ENCODE results near the gene TJP3. TPM values are rescaled to one million over a fixed set of nuclear protein-coding genes. Genes with fewer than 3 reads are reported as not detected.

TJP3 gene
- total and polyA plus RNA-seq, 4 donors, result 18.4 to 57.8 (median 49.6) TPM

- DNase-seq (no peak), ATAC-seq (ENCODE audit: insufficient read depth, low FRiP score) (no peak)
- no peak overlapping the region for H3K9ac ChIP-seq (ENCODE audit: insufficient read depth in 1 of 2, low read length in 2 of 2)
- peaks cover 0 to 3% (median 0%) of the 10 kb centered on the region in 4 donors for H3K9me3 ChIP-seq (ENCODE audit: control insufficient read depth in 4 of 4, insufficient read depth in 3 of 4, low read length in 3 of 4)
- no peaks in the 10 kb centered on the region for H3K4me1 ChIP-seq (ENCODE audit: control insufficient read depth in 5 of 5, insufficient read depth in 5 of 5, low read length in 5 of 5)
- H3K4me3 ChIP-seq, result no peak overlapping the region
- no peaks in the 10 kb centered on the region for H3K27me3 ChIP-seq (ENCODE audit: control insufficient read depth in 3 of 3, insufficient read depth in 3 of 3, low read length in 2 of 3)
- no peak overlapping the region for H3K27ac ChIP-seq (ENCODE audit: low read depth in 1 of 2, low read length in 1 of 2)
- WGBS, 2 donors, result 95 to 100% methylated on average over 24 of the region's 24 CpGs
- peaks cover 0 to 1% (median 0%) of the 10 kb centered on the region in 4 donors for H3K36me3 ChIP-seq (ENCODE audit: control insufficient read depth in 4 of 4, insufficient read depth in 4 of 4, low read length in 4 of 4)
- TF ChIP-seq CTCF (IDR thresholded peaks at IDR 0.05; ENCODE audit: control extremely low read depth, extremely low read depth), result no peak
Measured at GRCh38 chr19:3740431-3740830, 32.2 kb downstream of the TJP3 start.

- 98 to 100% methylated on average over 2 of the region's 2 CpGs for WGBS, 2 donors
- ATAC-seq (ENCODE audit: insufficient read depth, low FRiP score), result no peak
Measured at GRCh38 chr19:3743486-3743885, 35.3 kb downstream of the TJP3 start.

GRCh38 chr19:3745363-3746045, 37.3 kb downstream of the TJP3 start:
- Histone ChIP-seq H3K36me3 (ENCODE audit: control insufficient read depth in 4 of 4, insufficient read depth in 4 of 4, low read length in 4 of 4) (peaks cover 0 to 10% (median 7%) of the 10 kb centered on the region in 4 donors), H3K9me3 (ENCODE audit: control insufficient read depth in 4 of 4, insufficient read depth in 3 of 4, low read length in 3 of 4) (peaks cover 0 to 3% (median 0%) of the 10 kb centered on the region in 4 donors), H3K27me3 (ENCODE audit: control insufficient read depth in 3 of 3, insufficient read depth in 3 of 3, low read length in 2 of 3) (no peaks in the 10 kb centered on the region), H3K9ac (ENCODE audit: insufficient read depth in 1 of 2, low read length in 2 of 2) (no peak overlapping the region), H3K4me3 (no peak overlapping the region), H3K27ac (ENCODE audit: low read depth in 1 of 2, low read length in 1 of 2) (no peak overlapping the region), H3K4me1 (ENCODE audit: control insufficient read depth in 5 of 5, insufficient read depth in 5 of 5, low read length in 5 of 5) (no peaks in the 10 kb centered on the region)
- ATAC-seq (ENCODE audit: insufficient read depth, low FRiP score) (no peak), DNase-seq (no peak)
- no peak for TF ChIP-seq CTCF (IDR thresholded peaks at IDR 0.05; ENCODE audit: control extremely low read depth, extremely low read depth)
- 54 to 67% methylated on average over 8 of the region's 8 CpGs for WGBS, 2 donors

More at GRCh38 chr19:3743486-3743885, 35.3 kb downstream of the TJP3 start:
- Histone ChIP-seq H3K27me3 (ENCODE audit: control insufficient read depth in 3 of 3, insufficient read depth in 3 of 3, low read length in 2 of 3) (no peaks in the 10 kb centered on the region), H3K4me3 (no peak overlapping the region), H3K9ac (ENCODE audit: insufficient read depth in 1 of 2, low read length in 2 of 2) (no peak overlapping the region), H3K27ac (ENCODE audit: low read depth in 1 of 2, low read length in 1 of 2) (no peak overlapping the region), H3K4me1 (ENCODE audit: control insufficient read depth in 5 of 5, insufficient read depth in 5 of 5, low read length in 5 of 5) (no peaks in the 10 kb centered on the region), H3K9me3 (ENCODE audit: control insufficient read depth in 4 of 4, insufficient read depth in 3 of 4, low read length in 3 of 4) (no peaks in the 10 kb centered on the region), H3K36me3 (ENCODE audit: control insufficient read depth in 4 of 4, insufficient read depth in 4 of 4, low read length in 4 of 4) (no peaks in the 10 kb centered on the region)
- DNase-seq, result no peak
- no peak for TF ChIP-seq CTCF (IDR thresholded peaks at IDR 0.05; ENCODE audit: control extremely low read depth, extremely low read depth)

Data from lung (tissue), 12 donors.